Kidney (tissue), 14 donors: Measurements from ENCODE around the gene CCN6. TPM values are rescaled to one million over a fixed set of nuclear protein-coding genes. Genes with fewer than 3 reads are reported as not detected.

ENCODE experiments used
- DNase-seq, 5 donors: peaks; one replicate each; pipeline ENCODE4 v3.0.0-alpha.2; 2013 to 2020
- FAIRE-seq: peaks from 2 replicates; lab custom pipeline; 2012; peaks lifted over from hg19 to GRCh38; lab: Jason Lieb, UNC
- H3K27ac ChIP-seq, 2 donors: one replicate each; pipeline ENCODE4 v1.7.0; 2013; ENCODE audit warnings: low read depth in 2 of 2, low read length in 2 of 2, inconsistent platforms in 1 of 2
- H3K27me3 ChIP-seq: one replicate; pipeline ENCODE4 v1.7.1; 2013; ENCODE audit warnings: low read length, inconsistent platforms; ENCODE audit not compliant: control insufficient read depth, insufficient read depth
- H3K36me3 ChIP-seq, 3 donors: one replicate each; pipeline versions ENCODE4 v1.7.0 to v1.7.1; 2013; ENCODE audit warnings: low read length in 3 of 3, control low read depth in 1 of 3, inconsistent platforms in 1 of 3; ENCODE audit not compliant: insufficient read depth in 3 of 3, control insufficient read depth in 2 of 3
- H3K4me1 ChIP-seq, 3 donors: one replicate each; pipeline versions ENCODE4 v1.7.0 to v1.7.1; 2013; ENCODE audit warnings: low read length in 3 of 3, inconsistent platforms in 1 of 3, low read depth in 1 of 3; ENCODE audit not compliant: control insufficient read depth in 2 of 3, insufficient read depth in 2 of 3
- H3K4me3 ChIP-seq, 3 donors: one replicate each; pipeline versions ENCODE4 v1.7.0 to v1.8.1; 2013; ENCODE audit warnings: low read length in 3 of 3, control low read depth in 1 of 3, inconsistent platforms in 1 of 3
- H3K9ac ChIP-seq, 3 donors: one replicate each; pipeline versions ENCODE4 v1.7.0 to v1.7.1; 2013; ENCODE audit warnings: low read length in 3 of 3, control low read depth in 1 of 3, inconsistent platforms in 1 of 3
- H3K9me3 ChIP-seq, 3 donors: one replicate each; pipeline versions ENCODE4 v1.7.0 to v1.7.1; 2013; ENCODE audit warnings: low read length in 3 of 3, control low read depth in 1 of 3, inconsistent platforms in 1 of 3; ENCODE audit not compliant: control insufficient read depth in 2 of 3, insufficient read depth in 1 of 3
- intact Hi-C: fragments of 100-400 bp; cut with DNase I; formaldehyde crosslinking; loops from one replicate; pipeline ENCODE4 v1.11.1; 2022
- polyA plus RNA-seq: library from polyadenylated mRNA; stranded (reverse); fragments of 350-450 nt; fragmentation: Illumina TruSeq; extraction: RNeasy Lipid Tissue Mini Kit (QIAGEN cat#74804); gene quantifications from one replicate; pipeline ENCODE4 v1.2.3, GENCODE V29; 2014; ENCODE audit warnings: low read depth, low replicate concordance; ENCODE audit not compliant: insufficient read depth
- total RNA-seq: library from RNA; stranded (reverse); fragmentation: NEBNext Ultra II Directional; extraction: Animal tissue kit (Norgen Biotek cat#: 25700); gene quantifications from one replicate; pipeline ENCODE4 v1.2.1, GENCODE V29; 2021
- TF ChIP-seq, protein P1 (sequence below): IDR thresholded peaks from 3 replicates; pipeline ENCODE4 v1.5.1; 2012; ENCODE audit warnings: mild to moderate bottlenecking, moderate library complexity, borderline replicate concordance; ENCODE audit not compliant: insufficient read depth; ENCODE audit errors: extremely low read depth
- donor health status: control.
- donor health status: control.
- donor health status: control.
- donor health status: control.
- donor health status: control.
- donor health status: DM: yes; HTN: yes; CAD: no.
- donor health status: Normal renal cell carcinoma (clear cell type).

CCN6 gene
- total and polyA plus RNA-seq, 2 donors from 2014 or later, result 6.7 to 8.4 TPM

DNA sequence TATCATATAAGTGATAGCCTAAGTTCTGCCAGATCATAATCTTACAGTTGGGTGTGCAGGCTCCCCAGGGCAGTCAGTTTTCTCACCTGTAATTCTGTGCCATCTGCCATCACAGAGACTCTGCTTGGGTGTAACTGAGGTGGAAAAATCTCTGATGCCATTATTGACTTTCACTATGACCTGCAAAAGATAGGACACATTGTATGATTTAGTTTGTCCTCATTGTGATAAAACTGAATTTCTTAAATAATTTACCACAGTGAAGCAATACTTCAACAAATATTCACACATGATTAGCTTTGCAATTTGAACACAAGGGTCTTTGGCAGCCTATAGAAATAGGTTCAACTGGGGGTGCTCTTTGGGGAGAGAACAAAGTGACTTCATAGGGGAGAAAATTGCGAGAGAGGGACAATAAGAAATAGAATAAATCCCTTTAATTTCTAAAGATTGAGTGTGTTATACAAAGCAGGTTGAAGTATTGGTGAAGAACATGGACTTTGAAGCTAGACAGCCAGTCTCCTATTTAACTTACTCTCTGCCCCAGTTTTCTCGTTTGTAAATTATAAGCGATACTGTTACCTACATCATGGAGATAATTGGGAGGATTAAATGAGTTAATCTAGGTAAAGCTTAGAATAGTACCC is 60.8 kb downstream of the CCN6 start:
- FAIRE-seq, result no peak
- Histone ChIP-seq H3K4me1 (no peaks in the 10 kb centered on the region), H3K27ac (no peak overlapping the region), H3K9ac (no peak overlapping the region), H3K36me3 (peaks cover 0 to 4% (median 3%) of the 10 kb centered on the region in 3 donors), H3K9me3 (no peaks in the 10 kb centered on the region), H3K27me3 (no peaks in the 10 kb centered on the region), H3K4me3 (no peak overlapping the region)
- DNase-seq, result no peak
- TF ChIP-seq, protein P1, sequence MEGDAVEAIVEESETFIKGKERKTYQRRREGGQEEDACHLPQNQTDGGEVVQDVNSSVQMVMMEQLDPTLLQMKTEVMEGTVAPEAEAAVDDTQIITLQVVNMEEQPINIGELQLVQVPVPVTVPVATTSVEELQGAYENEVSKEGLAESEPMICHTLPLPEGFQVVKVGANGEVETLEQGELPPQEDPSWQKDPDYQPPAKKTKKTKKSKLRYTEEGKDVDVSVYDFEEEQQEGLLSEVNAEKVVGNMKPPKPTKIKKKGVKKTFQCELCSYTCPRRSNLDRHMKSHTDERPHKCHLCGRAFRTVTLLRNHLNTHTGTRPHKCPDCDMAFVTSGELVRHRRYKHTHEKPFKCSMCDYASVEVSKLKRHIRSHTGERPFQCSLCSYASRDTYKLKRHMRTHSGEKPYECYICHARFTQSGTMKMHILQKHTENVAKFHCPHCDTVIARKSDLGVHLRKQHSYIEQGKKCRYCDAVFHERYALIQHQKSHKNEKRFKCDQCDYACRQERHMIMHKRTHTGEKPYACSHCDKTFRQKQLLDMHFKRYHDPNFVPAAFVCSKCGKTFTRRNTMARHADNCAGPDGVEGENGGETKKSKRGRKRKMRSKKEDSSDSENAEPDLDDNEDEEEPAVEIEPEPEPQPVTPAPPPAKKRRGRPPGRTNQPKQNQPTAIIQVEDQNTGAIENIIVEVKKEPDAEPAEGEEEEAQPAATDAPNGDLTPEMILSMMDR, result no peak
- intact Hi-C loops, result no loop called here

DNA sequence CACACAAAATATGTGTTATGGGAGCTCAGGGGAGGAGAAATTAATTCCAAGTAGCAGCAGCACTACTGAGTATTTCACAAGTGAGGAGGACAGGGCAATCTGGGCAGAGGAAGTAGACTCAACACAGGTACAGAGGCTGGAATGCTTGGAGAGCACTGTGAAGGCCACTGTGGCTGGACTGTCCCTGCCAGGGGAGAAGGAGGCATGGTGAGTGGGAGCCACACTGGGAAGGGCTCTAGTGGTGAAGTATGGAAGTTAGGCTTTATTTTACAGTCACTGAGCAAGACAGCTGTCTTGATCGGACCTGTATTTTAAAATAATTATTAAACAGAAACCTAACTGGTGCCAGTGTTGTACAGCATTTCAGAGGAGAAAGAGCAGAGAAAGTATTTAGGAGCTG is 62.3 kb downstream of the CCN6 start:
- Histone ChIP-seq H3K36me3 (peaks cover 0 to 4% (median 3%) of the 10 kb centered on the region in 3 donors), H3K4me1 (no peaks in the 10 kb centered on the region), H3K9ac (no peak overlapping the region), H3K27ac (no peak overlapping the region), H3K9me3 (no peaks in the 10 kb centered on the region), H3K4me3 (no peak overlapping the region), H3K27me3 (no peaks in the 10 kb centered on the region)
- no peak for DNase-seq
- intact Hi-C loops, result no loop called here
- TF ChIP-seq, protein P1, result no peak
- FAIRE-seq, result no peak

GRCh38 chr6:112117554-112117953 is 63.6 kb downstream of the CCN6 start:
- DNase-seq (no peak), FAIRE-seq (no peak)
- no peak overlapping the region for H3K27ac ChIP-seq
- no peak overlapping the region for H3K4me3 ChIP-seq
- H3K9me3 ChIP-seq, result no peaks in the 10 kb centered on the region
- intact Hi-C loops, result no loop called here
- no peaks in the 10 kb centered on the region for H3K4me1 ChIP-seq
- no peaks in the 10 kb centered on the region for H3K27me3 ChIP-seq
- peaks cover 0 to 4% (median 3%) of the 10 kb centered on the region in 3 donors for H3K36me3 ChIP-seq
- TF ChIP-seq, protein P1, result no peak
- no peak overlapping the region for H3K9ac ChIP-seq
